Endometrium (tissue), 2 donors: ENCODE data around the gene NSL1.

Source experiments
- FAIRE-seq: peaks from 2 replicates; lab custom pipeline; 2012; peaks lifted over from hg19 to GRCh38; lab: Jason Lieb, UNC
- donor health status: control.
- donor health status: control.

NSL1 gene

DNA sequence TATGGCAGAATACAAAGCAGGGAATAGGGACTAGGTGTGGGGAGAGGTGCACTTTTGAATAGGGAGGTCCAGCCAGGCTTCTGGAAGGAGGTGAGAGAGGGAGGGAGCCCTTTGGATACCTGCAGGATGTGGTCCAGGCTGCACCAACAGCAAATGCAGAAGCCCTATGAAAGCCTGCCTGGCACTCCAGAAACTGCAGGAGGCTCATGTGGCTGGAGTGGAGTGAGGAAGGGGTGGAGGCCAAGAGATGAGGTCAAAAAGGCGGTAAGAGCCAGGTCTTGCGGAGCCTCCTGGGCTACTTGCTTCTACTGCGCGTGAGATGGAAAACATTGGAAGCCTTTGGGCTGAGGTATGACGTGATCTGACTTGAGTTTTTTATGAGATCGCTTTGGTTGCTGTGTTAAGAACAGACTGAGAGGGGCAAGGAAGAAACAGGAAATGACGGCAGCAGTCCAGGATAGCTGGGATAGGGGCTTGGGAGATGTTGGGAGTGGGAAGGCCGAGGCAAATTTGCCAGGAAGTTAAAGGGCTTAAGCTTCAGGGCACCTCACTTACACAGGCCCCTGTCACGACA is 87.5 kb downstream of the NSL1 start:
- FAIRE-seq, result no peak

DNA sequence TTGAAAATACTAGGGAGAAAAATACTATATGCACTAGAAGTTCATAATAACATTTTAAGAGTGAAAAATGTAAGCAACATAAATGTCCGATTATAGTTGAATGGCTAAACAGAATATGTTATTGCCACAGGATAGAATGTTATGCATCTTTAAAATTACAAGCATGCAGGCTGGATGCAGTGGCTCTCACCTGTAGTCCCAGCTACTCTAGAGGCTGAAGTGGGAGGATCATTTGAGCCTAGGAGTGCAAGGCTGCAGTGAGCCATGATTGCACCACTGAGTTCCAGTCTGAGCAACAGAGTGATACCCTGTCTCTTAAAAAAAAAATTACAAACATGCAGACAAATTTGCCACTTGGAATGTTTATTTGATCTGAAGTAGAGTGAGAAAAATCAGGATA is 88.9 kb downstream of the NSL1 start:
- FAIRE-seq, result no peak

DNA sequence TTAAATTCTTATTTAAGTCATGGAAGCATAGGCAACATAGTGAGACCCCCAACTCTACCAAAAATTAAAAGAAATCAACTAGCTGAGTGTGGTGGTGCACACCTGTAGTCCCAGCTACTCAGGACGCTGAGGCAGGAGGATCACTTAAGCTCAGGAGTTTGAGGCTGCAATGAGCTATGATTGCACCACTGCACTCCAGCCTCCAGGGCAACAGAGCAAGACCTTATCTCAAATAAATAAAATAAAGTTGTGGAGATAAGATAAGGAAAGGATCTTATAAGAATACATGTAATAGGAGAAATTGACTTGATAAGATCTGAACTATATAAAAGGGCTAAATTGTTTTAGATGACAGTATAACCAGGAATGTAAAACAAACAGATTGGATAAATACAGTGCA is 89.7 kb downstream of the NSL1 start:
- no peak for FAIRE-seq

DNA sequence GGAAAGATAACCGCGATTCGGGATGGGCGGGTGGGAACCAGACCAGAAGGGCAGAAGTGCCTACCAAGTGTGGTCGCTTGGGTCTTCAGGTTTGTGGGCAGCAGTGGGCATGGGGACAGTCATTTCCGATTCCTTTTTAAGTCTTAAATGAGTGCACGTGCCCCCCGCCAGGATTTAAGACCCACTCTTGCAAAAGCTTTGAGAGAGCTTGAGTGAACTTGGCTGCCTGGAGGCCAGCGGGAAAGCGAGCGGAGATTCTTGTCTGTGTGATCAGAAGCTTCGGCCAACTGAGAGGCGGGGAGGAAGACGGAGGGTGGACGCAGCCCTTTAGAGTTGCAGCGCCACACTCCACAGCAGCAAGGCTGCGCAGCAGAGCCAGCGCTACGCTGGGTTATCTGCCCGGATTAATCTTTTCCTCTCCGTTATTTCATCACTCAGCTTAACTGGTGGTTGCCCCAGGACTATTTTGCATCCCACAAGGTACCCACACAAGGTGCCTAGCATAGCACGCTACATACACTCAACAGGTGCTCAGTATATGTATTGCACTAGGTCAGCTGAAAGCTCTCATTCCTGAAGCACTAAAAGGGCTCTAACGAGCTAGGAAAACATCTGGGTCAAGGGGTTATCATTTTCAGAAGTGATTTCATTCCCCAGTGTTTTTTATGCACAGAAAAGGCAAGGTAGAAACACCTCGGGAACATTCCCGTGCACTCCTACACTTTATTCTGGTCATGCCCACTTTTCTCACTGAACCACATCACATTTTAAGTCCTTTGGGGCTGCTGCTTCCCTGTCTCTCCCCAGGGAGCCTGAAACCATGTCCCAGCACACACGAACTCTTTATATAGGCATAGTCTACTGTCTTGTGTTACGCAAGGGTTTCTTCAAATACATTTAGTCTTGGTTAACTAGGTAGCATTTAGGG is 90.4 kb downstream of the NSL1 start:
- no peak for FAIRE-seq

DNA sequence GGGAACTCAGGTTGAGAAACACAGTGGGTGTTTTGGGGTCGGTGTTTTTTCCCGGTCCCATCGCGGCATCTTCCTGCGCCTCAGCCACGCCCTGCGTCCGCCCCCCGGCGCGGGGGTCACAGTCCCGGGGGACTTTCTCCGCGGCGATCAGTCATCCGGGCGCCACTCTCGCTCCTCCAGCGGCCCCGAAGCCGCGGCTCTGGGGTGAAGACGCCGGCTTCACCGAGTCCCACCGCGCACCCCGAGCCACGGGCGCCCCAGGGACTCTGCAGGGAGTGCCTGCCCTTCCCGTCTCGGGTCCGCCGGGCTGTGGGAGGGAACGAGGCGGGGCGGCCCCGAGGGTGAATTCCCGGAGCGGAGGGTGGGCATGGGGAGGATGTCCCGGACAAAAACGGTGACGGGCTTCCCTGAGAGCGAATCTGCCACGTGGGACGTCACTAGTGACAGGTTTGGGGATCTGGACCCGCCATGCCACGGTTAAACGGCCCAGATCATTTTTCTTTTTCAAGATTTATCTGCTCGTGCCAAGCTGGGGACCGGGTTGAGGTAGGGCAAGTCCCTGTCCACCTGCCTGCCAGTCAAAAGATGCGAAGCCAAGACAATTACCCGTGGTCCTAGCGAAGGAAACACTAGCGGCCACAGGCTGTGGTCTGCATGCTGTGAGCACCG is 91.2 kb downstream of the NSL1 start:
- FAIRE-seq, result no peak

DNA sequence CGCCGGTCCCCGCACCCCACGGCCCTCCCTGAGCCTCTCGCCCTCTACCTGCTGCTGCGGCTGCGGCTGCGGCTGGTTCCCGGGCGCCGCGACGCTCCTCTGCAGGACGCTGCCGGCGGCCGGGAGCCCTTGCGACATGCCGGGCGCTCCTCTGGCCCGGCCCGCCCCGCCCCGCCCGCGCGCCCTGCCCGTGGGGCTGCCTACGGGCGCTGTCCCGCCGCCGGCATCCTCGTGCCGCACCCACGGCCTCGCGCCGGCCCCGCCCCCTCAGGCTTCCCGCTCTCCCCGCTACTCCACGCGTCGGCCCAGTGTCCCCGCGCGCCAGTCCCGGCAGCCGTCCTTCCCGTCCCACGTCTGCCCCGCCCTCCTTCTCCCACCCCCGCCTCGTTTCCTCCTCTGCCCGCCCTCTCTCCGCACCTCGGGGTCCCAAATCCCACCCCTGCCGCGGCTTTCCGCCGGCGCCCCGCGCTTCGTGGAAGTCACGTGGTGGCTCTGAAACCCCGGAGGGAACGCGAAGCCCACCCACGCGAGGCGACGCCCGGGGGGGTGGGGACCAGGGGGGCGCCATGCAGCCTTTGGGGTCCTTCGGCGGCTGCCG is 91.9 kb downstream of the NSL1 start, which contains the start of gene BATF3:
Gene BATF3 (minus strand): TSS at position 216 of the 598 bp plus-strand sequence. CDS start 78 bp downstream, at position 138.
- FAIRE-seq, result no peak

DNA sequence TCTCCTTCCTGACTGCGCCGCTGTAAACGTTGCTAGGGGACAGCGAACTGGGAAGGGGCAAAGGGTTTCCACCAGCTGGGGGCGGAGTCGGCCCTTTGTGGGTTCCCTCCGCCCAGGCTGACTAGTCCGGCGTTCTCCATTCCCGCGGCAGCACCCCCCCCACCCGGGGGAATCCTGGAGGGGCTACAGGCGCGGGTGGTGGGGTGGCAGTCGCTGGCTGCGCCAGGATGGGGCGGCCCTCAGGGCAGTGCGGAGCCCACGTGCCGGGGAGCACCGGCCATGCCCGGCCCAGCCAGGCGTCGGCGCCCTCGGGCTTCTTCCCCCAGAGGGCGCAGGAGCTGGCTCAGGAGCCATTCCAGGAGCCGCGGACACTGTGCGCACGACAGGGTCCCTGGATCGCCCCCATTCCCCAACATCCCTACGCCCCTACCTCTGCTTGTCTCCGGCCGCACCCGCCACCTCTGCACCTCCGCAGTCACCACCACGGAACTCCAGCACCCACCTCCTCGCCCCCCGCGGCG is 92.4 kb downstream of the NSL1 start:
- FAIRE-seq, result no peak

DNA sequence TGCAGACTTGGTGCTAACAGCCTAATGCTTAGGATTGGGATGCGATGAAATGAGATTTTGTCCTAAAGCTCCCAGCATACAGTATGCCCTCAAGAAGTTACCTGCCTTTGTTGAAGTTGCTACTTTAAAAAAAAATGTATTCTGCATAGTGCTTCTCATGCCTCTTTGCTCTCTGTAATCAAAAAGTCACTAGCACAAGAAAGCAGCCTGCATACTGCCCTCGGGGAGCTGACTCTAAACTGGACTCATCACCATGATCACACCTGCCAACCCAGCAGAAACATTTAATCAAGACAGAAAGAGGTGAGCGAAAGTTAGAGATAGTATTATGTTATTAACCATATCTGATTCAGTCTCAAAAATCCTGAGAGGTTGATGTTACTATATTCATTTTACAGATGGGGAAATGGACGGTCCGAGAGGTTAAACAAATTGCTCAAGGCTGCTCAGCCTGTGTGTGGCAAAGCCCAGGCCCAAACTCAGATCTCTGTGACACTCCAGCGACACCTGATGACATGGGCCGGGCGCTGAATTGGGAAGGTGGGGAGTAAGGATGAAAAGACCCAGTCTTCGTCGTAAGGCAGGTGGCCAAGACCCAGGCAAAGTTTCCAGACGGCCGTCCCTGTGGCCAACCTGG is 93.0 kb downstream of the NSL1 start:
- FAIRE-seq, result no peak

DNA sequence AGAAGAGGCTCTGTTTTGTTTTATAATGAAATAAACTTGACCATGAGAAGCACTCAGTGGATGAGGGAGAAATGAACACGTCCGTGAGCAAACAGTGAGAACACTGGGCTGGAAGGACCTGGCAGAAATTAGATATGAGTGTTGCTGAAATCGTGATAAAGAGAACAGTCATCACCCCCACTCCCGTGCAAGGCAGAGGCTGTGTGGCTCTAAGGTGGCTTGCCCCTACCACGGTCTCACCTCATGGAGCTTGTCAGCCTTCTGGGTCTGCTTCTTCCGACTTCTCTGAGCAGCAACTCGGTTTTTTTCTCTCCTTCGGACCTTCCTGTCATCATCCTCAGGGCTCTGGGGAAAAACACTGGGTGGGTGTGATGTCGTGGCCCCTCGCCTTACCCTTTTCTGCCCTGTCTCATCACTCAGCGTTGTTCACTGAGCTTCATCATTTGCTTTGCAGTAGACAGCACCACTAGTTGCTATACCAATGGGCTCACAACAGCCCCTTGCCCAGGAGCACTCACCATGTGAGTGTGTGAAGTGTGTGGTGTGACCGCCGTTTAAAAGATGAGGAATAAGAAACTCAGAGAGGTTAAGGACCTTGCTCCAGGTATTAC is 94.8 kb downstream of the NSL1 start:
- FAIRE-seq, result no peak

DNA sequence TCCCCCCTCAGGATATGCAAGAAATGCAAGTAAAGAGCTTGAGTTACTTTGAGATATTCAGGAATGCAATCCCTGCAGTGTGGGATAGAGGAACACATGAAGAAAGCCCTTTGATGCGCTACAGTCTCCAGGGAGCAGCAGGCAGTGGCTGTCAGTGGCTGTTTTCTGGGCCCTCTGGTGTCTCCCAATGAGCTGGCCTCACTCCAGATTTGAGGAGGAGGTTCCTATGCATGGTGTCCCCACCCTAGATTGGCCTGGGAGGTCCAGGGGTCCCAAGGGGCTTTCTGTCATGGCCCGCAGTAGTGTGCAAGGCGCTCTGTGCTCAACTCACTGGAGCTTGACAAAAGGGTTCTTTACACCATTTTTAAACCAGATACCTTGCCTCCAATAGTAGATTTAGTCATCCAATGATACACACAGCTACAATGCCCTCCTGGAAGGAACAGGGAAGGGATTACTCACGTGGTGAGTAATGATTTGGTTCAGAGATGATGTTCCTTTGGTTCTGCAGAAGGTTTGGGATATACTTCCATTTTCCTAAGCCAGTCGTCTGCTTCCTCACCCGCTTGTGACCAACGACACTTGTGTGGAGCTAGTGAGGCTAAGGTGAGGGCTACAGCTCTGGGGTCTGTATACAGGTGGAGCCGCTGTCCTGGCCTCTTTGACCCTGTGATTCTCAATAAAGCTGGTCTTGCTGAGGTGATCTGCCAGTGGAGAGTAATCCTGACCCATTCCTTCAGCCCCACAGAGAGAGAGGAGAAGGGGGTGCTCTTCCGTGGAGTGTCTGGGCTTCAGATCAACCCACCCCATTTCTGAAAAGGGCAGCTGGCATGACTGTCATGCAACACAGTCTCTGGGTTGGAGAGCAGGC is 98.6 kb downstream of the NSL1 start:
- no peak for FAIRE-seq

DNA sequence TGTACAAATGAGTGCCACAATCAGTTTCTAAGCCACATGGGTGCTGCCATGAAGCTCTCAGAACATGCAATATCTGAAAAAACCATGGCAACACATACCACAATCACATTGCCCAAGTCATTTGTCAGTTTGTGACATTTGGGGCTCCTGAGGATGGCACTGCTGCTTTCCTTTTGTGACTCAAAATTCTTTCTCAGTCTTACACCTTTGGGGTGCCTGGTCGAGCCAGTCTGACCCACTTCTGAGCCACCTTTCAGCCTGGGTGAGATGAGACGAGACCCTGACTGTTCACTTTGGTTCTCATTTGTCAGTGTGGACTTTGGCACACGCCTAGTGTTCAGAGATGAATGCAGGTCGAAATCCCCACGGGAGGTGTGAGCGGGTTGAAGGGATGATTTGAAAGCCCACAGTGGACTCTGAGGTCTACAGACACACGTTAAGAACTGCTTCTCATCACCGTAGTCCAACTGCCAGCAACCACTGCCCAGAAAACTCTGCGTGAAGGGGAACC is 100.0 kb downstream of the NSL1 start:
- FAIRE-seq, result no peak

DNA sequence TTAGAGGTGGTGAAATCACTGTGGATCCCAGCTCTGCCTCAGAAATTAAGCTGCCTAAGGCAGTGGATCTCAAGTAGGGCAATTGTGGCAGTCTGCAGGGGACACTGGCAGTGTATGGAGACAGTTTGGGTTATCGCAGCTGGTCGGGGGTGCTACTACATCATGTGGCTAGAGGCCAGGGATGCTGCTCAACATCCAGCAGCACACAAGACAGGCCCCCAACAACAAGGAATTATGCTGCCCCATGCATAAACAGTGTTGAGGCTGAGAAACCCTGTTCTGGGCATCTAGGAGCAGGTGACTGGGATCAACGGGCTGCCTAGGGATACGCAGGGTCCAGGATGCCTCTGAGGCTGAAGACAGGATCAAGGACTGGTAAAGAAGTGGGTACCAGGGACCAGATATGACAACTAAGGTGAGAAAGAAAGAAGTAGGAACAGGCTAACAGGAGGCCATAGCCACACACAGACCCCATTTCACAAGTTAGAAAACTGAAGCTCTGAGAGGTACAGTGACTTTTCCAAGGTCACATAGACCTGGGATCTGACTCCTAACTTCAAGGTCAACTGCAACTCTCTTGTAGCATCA is 100.7 kb downstream of the NSL1 start:
- no peak for FAIRE-seq

DNA sequence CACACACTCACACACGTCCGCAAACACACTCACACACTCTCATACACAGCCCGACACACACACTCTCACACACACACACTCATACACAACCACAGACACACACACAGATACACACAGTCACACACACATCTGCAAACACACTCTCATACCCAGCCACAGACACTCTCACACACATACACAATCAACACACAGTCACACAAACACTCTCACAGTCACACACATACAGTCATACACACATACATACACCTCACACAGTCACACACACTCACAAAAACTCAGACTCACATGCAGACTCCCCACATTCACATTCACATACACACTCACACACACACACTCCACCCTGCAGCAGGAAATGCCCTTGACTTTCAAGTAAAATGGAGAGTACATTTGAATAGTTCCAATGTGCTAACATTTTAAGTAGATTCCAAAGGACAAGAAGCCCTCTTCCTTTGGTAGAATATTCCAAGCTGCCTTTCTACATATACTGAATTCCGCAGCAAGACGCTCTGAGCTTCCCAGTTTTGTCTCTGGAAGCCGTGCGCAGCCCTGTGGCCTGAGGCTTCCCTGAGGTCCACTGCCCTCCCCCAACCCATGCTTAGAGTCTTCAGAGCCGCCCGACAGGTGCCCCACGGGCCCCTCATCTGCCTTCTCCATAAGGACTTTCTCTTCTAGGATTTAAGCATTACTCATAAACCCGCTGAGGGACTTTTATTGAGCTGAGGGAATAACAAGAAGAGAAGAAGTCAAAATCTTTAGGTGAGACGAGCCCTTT is 101.6 kb downstream of the NSL1 start:
- FAIRE-seq, result no peak

DNA sequence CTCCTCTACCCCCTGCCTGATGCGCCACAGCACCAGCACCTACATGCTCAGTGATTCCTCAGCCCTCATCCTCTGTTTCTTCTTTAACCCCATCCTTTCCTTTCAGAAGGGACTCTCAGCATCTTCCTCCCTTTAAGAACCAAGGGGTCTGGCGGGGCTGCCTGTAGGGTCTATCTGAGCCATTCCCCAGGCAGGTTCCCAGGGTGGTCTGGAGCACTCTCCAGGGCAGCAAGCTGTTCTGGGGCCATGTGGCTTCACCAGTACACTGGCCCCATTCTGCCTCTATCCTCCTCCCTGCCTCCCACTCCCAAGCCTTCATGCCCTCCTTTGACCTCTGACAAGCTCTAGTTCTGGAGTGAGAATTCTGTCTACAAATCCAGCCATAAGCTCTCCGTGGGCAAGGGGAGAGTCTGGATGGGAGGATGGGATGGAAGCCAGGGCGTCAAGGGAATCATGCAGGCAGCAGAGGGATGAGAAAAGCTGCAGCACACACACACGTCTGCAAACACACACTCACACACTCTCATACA is 102.3 kb downstream of the NSL1 start:
- no peak for FAIRE-seq

DNA sequence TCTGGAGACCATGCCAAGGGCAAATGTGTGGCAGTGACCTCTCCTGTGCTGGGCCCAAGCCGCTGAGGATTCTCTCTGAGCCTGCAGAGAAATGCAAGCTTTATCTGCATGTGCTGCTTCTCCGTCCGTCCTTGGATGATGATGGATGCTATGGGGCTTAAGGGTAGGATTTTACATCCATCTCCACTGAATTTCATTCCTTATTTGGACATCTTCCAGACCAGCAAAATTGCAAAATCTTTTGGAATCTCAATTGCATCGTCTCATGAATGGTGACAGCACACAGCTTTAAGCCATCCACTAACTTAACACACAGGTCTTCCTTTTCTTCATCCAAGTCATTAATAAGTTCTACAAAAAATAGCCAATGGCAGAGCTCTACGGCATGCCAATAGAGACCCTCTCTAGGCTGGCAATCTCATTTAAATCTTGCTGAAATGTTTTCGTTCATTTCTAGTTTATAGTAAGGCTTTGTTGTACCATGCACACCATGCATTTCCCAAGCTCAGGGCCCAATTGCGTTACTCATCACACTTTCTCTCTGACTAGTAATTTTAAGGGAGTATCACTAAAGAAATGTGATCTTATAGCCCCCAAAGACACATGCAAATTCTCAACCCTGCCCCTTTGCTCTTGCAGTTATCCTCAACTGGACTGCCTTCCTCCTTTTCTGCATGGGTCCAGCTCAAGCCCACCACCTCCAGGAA is 103.1 kb downstream of the NSL1 start:
- FAIRE-seq, result no peak

DNA sequence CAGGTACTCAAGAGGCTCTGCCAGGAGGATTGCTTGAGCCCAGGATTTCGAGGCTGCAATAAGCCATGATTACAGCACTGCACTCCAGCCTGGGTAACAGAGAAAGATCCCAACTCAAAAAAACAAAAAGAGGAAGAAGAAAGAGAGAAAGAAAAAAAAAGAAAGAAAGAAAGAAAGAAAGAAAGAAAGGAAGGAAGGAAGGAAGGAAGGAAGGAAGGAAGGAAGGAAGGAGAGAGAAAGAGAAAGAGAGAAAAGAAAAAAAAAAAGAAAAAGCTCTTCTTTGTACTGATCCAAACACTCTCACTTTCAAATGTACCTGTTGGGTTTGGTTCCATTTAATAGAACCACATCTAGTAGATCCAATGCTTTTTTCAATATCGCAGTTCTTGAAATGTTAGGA is 103.8 kb downstream of the NSL1 start:
- no peak for FAIRE-seq

DNA sequence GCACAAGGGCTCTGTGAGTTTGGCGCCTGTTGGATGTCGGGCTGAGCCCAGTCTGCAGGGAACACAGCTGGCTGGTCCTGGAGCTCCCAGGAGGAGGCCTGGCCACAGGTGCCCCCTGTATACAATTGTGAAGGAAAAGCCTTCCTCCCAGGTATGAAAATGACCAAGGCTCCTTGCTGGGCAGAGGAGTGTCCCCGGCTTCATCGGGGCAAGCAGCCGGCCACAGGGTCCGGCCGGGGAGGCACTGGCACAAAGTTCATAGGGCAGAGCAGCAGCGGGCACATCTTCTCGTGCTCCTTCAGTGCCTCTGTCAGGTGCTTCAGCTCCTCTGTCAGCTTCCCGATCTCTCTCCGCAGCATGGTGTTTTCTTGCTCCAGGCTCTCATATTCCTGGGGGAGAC is 105.0 kb downstream of the NSL1 start:
- no peak for FAIRE-seq

DNA sequence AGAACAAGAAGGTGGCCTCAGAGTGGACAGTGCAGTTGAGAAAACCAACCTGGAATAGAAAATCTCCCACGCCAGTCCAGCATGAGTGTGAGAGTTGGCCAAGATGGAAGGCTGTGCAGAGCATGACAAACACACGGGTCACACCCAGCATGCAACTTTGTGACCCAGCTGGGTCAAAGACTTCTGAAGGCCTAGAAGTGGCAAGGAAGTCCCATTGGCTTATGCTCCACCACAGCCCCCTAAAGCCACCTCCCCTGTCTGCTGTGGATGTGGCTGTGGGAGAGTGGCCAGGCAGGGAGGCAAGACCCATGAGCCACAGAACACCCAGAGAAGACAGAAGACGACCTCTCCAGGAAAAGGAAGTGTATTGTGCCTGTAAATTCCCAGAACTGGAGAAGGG is 105.5 kb downstream of the NSL1 start:
- no peak for FAIRE-seq
